GM12801 (cell line): ENCODE measurements around the gene WASF2.

Experiments used
- CTCF ChIP-seq: IDR thresholded peaks from one replicate; pipeline ENCODE4 v1.5.1; 2011; ENCODE audit warnings: control low read depth; ENCODE audit not compliant: insufficient read length; ENCODE audit errors: extremely low read depth

The WASF2 gene

GRCh38 chr1:27379564-27380122 lies 110.3 kb downstream of the WASF2 start:
- TF ChIP-seq CTCF, result no peak

- TF ChIP-seq CTCF, result no peak
These were observed 112.0 kb downstream of the WASF2 start for GRCh38 chr1:27377760-27378495.

GRCh38 chr1:27374362-27375086 lies 115.4 kb downstream of the WASF2 start, which contains the start of gene FCN3:
FCN3 (minus strand) TSS chr1:27374824; CDS start chr1:27374818, 6 bp downstream.
- TF ChIP-seq CTCF, result no peak

- TF ChIP-seq CTCF, result no peak
These were observed 116.9 kb downstream of the WASF2 start for GRCh38 chr1:27372808-27373690.

GRCh38 chr1:27372022-27372807 lies 117.8 kb downstream of the WASF2 start:
- TF ChIP-seq CTCF, result no peak

GRCh38 chr1:27368869-27369582 lies 120.9 kb downstream of the WASF2 start:
- TF ChIP-seq CTCF, result no peak
